Measurements from ENCODE around the gene BSCL2. TPM values are rescaled to one million over a fixed set of nuclear protein-coding genes. Genes with fewer than 3 reads are reported as not detected.

The BSCL2 gene
- total and polyA plus RNA-seq, 4 donors, result 15.1 to 40.0 (median 28.7) TPM

DNA sequence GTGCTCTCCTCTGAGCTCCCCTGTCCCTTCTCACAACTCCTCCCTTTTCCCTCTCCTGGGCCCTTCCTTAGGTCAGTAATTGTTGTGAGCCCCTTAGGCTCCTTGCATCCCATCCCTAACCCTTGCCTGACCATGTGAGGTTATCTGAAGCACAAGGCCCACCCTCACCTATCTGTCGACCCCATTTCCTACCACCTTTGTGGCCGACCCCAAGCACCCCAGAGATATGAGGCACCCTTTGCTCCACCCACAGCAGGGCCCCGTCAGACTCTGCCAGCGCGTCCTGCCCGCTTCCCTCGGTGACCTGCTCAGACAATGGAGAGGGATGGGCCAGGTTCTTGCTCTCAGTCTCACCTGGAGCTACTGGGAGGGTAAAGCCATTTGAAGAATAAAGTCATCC, 1.6 kb upstream of the BSCL2 start:
- WGBS, result 4% methylated on average over 7 of the region's 7 CpGs
- Histone ChIP-seq H3K4me1 (ENCODE audit: control insufficient read depth in 4 of 4, insufficient read depth in 4 of 4, low read length in 3 of 4) (peaks cover 19 to 62% (median 51%) of the 10 kb centered on the region in 4 donors), H3K27me3 (ENCODE audit: control insufficient read depth in 4 of 4, insufficient read depth in 4 of 4, low read length in 3 of 4) (no peaks in the 10 kb centered on the region), H3K4me3 (ENCODE audit: low read depth in 1 of 3, low read length in 3 of 3) (peak overlapping the region; percentile 55 to 85 (median 56)), H3K9me3 (ENCODE audit: control insufficient read depth in 4 of 4, low read length in 3 of 4) (no peaks in the 10 kb centered on the region), H3K36me3 (ENCODE audit: control insufficient read depth in 4 of 4, insufficient read depth in 3 of 4, low read depth in 1 of 4, low read length in 3 of 4) (peaks cover 0 to 4% (median 1%) of the 10 kb centered on the region in 4 donors), H3K9ac (ENCODE audit: low read depth in 1 of 2, low read length in 2 of 2) (peak overlapping the region; percentile 79 to 93), H3K27ac (ENCODE audit: low read depth in 1 of 2, low read length in 2 of 2) (peak overlapping the region; percentile 93 to 95)
- DNase-seq (ENCODE audit: low spot score), result peak; percentile 62
- no peak for TF ChIP-seq TAF1 (conservative IDR thresholded peaks at IDR 0.05)
- TF ChIP-seq, protein P1, sequence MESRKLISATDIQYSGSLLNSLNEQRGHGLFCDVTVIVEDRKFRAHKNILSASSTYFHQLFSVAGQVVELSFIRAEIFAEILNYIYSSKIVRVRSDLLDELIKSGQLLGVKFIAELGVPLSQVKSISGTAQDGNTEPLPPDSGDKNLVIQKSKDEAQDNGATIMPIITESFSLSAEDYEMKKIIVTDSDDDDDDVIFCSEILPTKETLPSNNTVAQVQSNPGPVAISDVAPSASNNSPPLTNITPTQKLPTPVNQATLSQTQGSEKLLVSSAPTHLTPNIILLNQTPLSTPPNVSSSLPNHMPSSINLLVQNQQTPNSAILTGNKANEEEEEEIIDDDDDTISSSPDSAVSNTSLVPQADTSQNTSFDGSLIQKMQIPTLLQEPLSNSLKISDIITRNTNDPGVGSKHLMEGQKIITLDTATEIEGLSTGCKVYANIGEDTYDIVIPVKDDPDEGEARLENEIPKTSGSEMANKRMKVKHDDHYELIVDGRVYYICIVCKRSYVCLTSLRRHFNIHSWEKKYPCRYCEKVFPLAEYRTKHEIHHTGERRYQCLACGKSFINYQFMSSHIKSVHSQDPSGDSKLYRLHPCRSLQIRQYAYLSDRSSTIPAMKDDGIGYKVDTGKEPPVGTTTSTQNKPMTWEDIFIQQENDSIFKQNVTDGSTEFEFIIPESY (IDR thresholded peaks at IDR 0.05), result no peak
- no peak for TF ChIP-seq EGR1 (IDR thresholded peaks at IDR 0.05; ENCODE audit: low read depth in 2 of 2)
- no peak for TF ChIP-seq SP1 (IDR thresholded peaks at IDR 0.05)
- TF ChIP-seq NR2F2 (IDR thresholded peaks at IDR 0.05), result no peak
- TF ChIP-seq, protein P2, sequence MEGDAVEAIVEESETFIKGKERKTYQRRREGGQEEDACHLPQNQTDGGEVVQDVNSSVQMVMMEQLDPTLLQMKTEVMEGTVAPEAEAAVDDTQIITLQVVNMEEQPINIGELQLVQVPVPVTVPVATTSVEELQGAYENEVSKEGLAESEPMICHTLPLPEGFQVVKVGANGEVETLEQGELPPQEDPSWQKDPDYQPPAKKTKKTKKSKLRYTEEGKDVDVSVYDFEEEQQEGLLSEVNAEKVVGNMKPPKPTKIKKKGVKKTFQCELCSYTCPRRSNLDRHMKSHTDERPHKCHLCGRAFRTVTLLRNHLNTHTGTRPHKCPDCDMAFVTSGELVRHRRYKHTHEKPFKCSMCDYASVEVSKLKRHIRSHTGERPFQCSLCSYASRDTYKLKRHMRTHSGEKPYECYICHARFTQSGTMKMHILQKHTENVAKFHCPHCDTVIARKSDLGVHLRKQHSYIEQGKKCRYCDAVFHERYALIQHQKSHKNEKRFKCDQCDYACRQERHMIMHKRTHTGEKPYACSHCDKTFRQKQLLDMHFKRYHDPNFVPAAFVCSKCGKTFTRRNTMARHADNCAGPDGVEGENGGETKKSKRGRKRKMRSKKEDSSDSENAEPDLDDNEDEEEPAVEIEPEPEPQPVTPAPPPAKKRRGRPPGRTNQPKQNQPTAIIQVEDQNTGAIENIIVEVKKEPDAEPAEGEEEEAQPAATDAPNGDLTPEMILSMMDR (IDR thresholded peaks at IDR 0.05; ENCODE audit: low read depth, low read length, missing input control), result no peak
- TF ChIP-seq FOXA2 (IDR thresholded peaks at IDR 0.05), result no peak
- no peak for TF ChIP-seq JUND (IDR thresholded peaks at IDR 0.05)
- TF ChIP-seq RAD21 (IDR thresholded peaks at IDR 0.05), result no peak
- TF ChIP-seq, protein P3, sequence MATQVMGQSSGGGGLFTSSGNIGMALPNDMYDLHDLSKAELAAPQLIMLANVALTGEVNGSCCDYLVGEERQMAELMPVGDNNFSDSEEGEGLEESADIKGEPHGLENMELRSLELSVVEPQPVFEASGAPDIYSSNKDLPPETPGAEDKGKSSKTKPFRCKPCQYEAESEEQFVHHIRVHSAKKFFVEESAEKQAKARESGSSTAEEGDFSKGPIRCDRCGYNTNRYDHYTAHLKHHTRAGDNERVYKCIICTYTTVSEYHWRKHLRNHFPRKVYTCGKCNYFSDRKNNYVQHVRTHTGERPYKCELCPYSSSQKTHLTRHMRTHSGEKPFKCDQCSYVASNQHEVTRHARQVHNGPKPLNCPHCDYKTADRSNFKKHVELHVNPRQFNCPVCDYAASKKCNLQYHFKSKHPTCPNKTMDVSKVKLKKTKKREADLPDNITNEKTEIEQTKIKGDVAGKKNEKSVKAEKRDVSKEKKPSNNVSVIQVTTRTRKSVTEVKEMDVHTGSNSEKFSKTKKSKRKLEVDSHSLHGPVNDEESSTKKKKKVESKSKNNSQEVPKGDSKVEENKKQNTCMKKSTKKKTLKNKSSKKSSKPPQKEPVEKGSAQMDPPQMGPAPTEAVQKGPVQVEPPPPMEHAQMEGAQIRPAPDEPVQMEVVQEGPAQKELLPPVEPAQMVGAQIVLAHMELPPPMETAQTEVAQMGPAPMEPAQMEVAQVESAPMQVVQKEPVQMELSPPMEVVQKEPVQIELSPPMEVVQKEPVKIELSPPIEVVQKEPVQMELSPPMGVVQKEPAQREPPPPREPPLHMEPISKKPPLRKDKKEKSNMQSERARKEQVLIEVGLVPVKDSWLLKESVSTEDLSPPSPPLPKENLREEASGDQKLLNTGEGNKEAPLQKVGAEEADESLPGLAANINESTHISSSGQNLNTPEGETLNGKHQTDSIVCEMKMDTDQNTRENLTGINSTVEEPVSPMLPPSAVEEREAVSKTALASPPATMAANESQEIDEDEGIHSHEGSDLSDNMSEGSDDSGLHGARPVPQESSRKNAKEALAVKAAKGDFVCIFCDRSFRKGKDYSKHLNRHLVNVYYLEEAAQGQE (IDR thresholded peaks at IDR 0.05), result no peak
- no peak for TF ChIP-seq YY1 (IDR thresholded peaks at IDR 0.05)
- TF ChIP-seq GABPA (IDR thresholded peaks at IDR 0.05 in 1 of 2, conservative IDR thresholded peaks at IDR 0.05 in 1 of 2), result no peak
- no peak for TF ChIP-seq FOXA1 (IDR thresholded peaks at IDR 0.05)
- TF ChIP-seq HNF4G (IDR thresholded peaks at IDR 0.05), result no peak
- TF ChIP-seq, protein P4, sequence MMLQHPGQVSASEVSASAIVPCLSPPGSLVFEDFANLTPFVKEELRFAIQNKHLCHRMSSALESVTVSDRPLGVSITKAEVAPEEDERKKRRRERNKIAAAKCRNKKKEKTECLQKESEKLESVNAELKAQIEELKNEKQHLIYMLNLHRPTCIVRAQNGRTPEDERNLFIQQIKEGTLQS (IDR thresholded peaks at IDR 0.05), result no peak
- no peak for TF ChIP-seq HNF4A (conservative IDR thresholded peaks at IDR 0.05)
- TF ChIP-seq, protein P5, sequence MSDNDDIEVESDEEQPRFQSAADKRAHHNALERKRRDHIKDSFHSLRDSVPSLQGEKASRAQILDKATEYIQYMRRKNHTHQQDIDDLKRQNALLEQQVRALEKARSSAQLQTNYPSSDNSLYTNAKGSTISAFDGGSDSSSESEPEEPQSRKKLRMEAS (IDR thresholded peaks at IDR 0.05), result no peak

All from liver (tissue), 9 donors.